M059J (cell line): ENCODE results near the gene RAD51B. TPM values are rescaled to one million over a fixed set of nuclear protein-coding genes. Genes with fewer than 3 reads are reported as not detected.

ENCODE experiments used
- DNase-seq: peaks from one replicate; pipeline ENCODE4 v3.0.0-alpha.2; 2012; ENCODE audit warnings: low read depth
- total RNA-seq: library from RNA; depleted of rRNA; stranded (reverse); fragments of >200 nt; shearing (Covaris generic); gene quantifications from 2 replicates; pipeline ENCODE4 v1.2.3, GENCODE V29; 2014

The RAD51B gene
- total RNA-seq, 1 experiment from 2014 or later: 19.0 TPM

DNA sequence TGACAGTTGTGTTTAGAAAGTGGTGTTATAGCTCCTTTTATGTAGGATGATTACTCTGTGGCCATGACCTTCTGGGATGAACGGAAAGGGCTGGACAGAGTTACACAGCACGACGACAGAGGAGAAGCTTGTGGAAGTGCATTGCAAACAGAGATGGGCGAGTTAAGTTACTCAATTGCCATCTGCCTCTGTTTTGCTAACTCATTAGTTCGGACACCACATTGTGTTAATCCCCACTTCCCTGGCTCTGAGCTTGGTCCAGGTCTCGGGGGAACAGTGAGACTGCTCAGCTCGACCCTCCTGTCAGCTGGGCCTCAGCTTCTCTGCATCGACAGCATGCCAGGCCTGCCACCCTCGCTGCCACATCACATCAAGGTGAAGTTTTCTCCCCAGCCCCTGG lies 565.3 kb downstream of the RAD51B start:
- DNase-seq: no peak

DNA sequence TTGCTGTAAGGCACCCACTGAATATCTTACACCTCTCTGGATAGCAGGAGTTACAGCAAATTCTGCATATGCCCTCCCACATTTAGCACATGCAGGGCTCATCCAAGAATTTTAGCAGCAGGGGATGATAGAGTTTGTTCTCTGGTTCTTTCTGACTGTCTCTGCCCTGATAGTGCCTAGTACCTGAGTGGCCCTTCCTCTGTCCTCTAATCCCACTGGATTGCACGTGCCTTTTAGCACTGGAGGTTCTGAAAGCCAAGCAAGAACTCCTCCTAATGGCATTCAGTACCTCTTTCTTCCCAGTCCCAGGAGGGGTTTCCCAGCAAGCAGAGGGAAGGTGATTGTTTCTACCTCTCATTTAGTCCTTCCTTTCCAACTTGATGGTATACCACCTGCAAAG lies 566.9 kb downstream of the RAD51B start:
- DNase-seq: no peak

DNA sequence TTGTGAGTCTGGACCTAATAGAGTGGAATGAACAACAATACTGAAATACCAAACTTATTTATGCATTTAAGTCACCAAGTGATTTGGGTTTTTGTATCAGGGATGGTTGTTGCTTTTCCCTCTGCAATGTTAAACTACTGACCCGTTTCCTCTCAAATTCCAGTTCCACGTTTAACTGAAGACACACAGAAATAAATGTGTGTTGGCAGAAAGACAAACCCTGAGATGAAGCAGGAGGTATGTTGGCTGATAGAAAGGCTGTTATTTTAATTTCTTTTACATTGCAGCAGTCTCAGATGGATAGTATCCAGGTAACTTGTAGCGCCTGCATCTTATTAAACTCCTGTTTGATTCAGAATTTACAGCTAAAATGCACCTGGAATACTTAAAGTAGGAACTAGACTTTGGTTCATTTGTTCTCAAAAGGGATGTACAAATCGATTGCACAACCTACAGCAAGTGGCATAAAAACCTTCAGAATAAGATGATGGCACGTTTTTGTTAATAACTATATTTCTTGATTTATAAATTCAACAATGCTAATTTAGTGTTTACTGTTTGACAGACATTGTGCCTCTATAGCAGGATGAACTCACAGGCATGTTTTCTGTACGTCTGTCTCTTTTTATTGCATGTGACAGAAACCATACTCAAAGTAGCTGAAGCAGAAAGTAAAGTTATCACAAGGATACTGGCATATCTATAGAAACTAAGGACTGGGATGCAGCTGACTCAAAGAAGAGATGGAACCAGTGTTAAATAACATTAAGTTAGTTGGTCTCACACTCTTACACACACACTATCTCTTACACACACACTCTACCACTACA lies 567.6 kb downstream of the RAD51B start:
- DNase-seq: peak; percentile 24

DNA sequence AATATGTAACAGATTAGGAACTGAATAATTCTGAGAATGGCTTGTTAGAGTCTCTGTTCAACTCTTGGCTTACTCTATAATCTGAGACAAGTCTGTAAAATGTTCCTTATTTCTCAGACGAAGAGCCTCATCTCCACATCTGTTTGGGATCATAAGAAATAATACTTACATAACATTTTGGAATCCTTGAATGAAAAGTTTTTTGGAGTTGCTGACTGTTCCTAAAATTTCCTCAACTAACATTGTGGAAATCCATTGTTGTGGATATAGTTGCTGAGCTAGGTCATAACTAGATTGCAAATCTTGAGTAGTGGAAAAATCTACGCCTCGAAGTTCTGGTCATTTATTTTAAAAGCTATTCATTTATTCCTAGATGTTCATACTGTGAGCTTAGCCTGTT lies 570.4 kb downstream of the RAD51B start:
- DNase-seq: no peak

DNA sequence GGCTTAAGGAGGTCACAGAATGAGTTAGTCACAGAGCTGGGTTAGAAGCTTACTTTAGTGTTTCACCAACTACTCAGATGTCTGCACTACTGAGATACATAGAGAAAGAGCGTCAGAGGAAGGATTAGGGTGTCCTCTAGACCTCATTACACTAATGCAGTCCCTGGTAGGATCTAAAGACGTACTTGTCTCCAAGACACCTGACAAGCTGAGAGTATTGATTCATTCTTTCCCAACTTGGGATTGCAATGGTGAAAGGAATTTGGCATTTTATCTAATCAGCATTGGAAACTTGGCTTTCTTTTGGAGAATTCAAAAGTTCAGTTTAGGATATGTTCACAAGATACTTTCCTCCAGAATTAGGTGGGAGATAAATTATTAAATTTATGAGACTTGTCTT lies 571.2 kb downstream of the RAD51B start:
- no peak for DNase-seq

DNA sequence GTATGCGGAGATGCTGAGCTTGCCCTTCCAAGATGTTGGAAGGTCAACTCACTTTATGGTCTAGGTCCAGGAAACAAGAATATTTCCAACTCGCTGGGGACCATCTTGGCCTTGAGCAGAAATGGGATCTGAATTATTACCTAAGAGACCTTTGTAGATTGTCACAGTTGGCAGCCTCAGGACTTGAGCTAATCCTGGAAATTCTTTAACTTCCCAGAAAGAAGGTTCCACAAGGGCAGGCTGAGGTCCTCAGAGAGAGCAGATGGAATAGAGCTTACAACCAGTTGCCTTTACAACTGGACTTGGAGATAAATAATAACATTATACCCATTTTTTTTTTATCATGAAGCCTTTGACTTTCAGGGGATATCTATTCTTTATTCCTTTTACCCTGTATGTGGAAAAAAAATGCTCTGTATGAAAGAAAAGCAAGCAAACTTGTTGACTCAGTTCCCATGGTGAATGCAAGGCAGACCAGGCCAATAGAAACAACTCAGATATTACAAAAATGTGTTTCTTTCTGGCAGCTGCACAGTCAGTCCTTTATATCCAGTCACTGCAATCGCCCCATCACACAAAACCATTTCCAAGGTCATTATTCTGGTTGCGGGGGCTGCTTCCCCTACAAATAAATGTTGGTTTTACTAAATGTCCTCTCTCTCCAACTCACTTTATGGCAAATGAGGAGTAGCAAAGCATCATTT lies 571.9 kb downstream of the RAD51B start:
- no peak for DNase-seq

DNA sequence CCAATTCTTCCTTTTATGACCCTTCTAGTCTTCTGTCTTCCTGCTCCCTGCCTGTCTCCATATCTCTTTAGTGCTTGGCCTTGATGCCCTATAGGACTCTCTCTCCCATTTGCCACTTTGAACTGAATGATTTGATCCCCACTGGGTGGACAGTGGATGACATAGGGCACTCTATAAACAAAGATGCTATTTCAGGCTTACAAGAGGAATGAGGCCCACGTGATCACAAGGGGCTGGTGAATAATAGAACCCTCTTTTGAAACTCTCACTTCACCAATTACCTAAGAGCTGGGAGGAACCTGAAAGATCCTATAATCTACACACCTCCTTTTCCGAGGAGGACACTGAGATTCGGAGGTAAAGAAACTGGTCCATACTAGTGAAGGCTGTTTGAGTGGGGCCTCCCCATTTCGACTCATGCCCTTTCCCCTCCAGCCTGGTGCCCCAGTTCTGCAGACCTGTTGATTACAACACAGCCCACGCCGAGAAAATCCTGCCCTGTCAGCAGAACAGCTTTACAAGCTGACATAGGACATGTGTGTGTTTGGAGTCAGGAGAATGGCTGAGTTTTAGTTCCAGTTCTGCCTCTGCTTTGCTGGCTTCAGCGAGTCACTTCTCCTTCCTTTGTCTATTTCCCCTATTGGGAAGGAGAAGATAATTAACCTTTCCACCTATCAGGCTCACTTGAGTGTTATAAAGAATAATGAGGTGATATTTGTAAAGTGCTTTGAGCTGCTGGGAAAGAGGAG lies 573.0 kb downstream of the RAD51B start:
- no peak for DNase-seq

DNA sequence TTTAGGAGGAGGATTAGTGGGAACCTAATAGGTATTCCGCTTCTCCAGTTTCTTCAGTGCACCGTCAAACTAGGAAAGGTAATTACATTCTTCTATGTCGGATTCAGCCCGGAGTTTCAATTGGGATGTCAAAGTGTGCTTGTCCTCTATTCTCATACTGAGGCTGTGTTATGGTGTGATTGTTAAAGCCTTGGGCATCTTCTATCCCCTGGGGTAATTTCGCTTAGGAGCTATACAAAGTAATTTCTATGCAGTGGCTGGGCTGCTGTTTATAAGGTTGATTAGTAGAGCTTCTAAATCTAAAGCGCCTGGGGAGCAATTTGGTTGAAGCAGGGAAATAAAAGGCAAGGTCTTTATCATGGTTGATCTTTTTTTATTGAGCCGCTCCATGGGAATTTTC lies 573.7 kb downstream of the RAD51B start:
- DNase-seq: no peak

DNA sequence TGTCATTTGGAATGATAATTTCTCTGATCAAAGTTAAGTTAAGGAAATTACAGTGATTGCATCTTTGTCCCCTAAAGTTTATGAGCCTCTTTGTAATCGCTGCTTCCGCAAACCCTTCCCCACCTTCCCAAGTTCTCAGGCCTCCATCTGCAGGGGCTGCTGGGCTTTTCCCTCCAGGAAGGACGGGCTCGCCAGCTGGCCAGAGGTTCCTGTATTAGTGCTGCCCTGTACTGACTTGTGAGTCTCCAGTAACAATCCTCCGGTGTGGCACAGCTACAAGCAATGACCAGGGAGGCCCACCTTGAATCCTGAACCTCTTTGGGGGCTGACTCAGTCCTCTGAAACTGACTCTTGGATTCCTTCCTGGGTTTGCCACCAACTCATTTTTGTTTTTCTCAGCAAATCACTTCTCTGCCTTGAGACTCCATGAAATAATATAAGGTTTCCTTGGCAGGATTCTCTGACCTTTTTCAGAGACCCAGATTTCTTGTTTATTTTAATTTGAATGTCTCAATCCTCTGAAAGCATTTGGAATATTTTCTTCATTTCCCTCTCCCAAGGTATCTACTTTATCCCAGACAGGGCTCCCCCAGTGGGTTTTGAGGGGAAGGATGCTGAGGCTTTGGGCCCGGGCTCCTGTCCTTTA lies 574.7 kb downstream of the RAD51B start:
- DNase-seq: no peak

DNA sequence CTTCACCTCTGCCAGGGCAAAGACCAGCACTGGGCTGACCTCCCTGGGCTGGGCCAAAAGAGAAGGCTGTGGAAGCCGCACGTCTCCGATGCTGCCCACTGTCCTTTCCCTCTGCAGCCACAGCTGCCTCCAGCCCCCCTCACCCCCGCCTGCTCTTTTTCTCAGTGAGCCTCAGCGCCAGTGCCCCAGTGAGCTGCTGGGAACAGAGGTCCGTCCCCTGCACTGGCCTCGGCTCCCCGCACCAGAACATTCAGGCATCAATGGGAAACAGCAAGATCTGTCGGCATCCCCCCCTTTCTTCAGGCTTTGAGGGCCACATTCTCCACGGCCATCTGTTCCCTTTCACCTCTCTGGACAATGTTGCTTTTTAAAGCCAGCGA lies 575.2 kb downstream of the RAD51B start:
- DNase-seq: no peak

DNA sequence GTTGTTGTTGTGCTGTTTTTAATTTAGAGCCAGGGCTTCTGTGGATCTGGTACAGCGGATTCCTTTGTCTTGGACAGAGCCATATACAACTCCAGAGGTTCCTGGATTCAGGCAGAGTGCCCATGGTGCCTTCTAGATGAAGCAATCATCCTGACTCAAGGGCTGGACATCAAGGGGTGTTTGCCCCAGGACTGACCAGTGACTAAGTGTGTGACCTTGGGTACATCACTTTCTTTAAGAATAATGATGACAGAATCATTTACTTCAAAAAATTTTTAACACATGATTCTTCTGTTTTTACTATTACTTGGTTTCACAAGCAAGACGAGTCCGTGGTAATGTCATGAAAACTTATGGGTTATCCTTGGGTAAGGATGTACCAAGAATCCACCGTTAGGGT lies 576.0 kb downstream of the RAD51B start:
- DNase-seq: peak; percentile 43

DNA sequence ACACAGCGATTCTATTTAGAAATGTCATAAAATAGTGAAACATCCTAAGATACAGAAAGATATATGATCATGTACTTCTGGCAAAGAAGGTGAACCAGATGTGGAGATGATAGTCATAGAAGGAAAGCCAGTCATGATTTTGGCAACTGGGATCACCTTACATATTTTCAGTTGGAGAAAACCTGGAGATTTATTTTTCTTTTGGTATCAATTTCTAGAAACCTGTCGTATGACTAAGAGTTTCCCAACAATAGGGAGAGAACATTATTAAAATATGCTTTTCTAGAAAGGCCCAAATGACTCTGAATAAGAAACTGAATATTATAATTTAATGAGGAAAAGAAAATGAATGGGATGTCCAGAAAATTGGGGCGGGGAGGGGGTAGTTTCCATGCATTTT lies 576.9 kb downstream of the RAD51B start:
- no peak for DNase-seq

DNA sequence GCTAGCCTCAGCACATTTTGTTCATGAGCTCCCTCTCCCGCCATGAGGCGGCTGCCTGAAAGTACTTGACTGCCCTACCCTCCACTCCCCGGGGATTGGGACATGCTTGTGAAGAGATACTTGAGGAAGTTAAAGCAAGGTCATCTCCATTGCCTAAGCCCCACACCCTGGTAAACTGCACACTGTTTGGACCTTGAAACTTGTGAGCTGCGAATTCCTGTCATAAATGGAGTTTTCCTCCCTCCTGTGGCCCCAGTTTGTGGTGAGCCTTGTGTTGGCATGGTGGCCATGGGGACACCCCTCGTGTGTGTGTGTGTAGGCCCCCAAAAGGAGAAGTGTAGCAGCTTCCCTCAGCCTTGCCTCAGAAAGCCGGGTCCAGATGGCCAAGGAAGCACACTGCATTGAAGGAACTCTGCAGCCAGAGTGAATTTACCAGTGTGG lies 577.8 kb downstream of the RAD51B start:
- no peak for DNase-seq

DNA sequence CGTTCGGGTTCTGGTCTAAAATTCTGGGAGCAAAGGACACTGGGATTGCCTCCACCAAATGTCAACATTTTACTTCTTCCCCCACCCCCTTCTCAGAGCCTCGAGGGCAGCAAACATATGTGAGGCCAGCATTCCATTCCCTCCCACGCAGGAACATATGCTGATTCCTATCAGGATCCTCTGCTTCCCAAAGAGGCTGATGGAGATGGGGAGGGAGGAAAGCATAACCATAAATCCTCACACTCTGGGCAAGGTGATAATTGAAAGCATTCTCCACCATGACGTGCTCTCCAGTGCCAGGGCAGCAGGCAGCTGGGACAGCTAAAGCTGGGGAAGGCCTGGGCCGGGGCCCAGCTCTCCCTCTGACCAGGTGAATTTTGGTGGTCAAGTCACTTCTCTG lies 578.2 kb downstream of the RAD51B start:
- DNase-seq: no peak

DNA sequence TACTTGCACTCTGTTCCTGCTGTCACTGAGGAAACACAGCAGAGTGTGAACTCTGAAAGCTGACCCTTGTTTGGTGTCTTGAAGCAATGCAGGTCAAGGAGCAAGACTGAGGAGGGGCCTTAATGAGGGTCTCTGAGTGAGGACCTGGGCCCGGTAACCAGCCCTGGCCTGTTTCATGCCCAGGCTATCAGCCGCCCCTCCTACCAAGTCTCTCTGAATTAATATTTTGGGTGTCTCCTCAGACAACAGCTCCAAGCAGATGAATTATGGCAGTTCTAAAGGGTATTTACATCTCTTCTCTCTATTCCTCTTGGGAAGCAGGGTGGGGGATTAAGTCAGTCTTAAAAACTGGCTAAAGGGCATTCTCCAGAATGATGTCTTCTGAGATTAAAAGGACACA lies 578.8 kb downstream of the RAD51B start:
- no peak for DNase-seq

DNA sequence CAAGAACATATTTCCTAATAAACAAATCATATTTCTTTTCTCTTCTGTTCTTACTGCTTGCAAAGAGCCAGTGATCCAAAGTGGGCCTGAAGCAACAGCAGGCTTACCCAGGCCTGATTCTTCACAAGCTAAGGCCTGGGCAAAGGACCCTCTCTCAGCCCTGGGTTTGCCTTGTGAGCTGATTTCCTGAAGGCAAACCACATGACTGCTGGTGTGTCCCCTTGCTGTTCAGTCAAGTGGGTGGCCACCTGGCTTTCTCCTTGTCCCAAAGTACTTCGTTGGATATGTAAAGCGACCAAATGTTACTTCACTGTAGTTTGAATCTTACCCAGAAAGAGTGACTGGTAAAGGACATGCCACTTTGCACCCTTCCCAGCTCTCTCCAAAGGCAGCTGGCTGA lies 580.4 kb downstream of the RAD51B start:
- DNase-seq: no peak

DNA sequence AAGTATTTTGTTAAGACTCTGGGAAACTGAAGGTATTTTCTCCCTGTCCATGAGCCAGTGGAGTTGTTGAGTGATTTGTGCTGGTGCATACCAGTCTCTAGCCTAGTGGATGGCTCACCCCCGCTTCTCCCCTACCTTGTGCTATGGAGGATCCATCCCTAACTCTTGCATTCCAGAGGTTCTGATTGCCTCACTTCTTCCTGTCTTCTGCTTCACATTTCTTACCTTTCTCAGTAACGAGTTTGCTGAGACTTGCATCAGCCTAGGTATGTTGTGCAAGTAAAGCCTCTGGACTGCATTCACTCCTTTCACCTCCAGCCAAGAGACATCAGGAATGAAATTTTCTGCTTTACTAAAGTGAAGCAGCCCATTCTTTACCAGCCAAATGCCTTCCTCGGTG lies 581.7 kb downstream of the RAD51B start:
- DNase-seq: no peak

DNA sequence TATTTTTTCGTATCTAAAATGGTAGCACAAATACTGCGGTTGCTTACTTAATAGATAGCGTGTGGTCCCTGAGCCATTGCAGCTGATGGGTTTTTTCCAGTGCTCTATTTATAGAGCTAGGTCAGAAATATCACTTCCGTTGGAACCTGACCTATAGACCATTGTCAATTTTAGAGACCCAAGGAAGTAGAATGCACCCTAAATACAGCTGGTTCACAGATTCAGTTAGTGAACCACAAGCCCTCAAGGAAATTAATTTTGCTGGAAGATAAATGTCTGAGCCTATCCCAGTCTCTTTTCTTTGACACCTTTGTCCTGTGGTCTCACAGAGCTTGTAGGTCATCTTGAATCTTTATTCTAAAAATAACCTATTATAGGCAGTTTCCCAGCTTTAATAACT lies 582.3 kb downstream of the RAD51B start:
- DNase-seq: no peak

DNA sequence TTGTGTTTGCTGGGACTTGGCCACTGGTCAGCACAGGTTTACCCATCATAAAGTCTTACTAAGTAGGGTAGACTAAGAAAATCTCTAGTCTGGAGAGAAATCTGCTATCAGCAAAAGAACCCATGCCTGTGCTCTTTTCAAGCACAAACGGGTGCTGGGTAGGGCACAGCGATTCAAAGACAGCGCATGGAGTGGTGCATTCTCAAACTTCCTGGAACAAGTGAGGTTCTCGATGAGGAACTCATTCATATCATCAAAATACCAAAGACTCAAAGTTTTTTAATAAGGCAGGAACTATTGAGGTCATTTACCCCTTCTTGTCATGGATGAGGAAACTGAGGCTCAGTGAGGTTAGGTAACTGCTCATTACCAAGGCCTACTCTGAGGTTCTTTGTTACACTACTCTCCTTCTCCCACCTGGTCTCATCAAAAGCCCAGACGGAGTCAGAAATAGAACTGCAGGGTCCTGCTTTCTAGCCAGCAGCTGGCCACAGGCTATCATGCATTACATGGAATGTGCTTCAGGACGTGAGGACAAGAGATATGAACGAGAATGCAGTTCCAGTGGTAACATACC lies 583.0 kb downstream of the RAD51B start:
- DNase-seq: no peak

DNA sequence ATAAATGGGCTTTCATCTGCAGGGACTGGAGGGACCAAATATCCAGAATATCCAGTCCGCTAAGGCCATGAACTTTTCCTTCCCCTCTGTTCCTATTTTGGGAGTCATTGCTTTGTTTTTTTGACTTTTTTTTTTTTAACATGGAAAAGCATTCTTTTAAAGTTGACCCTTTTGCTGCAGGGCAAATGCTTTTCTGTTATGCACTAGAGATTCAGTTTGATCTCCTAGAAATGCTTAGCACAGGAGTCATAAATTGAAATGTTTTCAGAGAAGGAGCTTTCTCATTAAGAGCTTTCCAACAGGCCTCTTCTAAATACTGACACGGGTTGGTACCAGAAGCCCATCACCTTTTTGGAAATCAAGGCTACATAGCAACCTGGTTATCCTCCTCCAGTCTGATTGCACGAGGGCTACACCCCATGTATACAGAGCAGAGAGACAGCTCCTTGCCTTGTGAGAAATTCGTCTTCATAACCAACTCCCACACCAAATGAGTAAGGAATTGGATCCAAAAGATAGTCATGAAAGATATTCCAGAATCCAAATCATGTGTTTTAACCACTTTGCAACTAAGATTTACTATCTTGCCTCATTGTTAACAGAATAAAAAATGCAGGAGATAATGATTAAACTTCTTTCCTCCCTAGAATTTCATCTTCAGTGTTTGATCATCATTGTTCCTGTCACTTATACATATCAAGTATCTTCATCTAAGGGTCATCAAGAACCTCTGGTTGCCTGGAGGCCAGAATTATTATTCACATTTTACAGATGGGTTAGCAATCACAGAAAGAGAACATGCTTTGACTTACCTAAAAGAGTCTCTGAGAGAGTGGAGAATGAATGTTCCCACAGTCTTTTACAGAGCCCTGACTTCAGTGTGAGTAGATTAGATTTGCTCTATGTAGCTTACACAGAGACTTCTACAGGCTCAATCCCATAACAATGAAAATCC lies 583.9 kb downstream of the RAD51B start:
- DNase-seq: peak; percentile 49

DNA sequence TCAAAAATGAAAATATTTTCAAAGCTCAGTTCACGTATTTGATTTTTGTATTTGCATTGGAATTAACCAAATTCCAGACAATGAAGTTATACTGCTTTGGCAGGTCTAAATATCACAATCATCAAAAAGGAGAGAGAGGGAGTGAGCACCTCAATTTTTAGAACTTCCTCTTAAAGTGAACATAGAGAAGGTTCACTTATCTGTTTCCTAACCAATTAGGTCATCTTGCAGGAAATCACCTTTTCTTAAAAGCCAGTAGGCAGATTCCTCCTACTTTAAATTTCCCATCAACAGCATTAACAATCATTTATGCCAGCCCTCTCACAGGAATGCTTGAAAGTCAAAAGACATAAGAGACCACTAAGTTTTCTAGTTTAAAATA lies 584.6 kb downstream of the RAD51B start:
- DNase-seq: no peak
